Body of pancreas (tissue), 4 donors: ENCODE data around the gene SLC24A3.

Experiments
- POLR2A ChIP-seq, 3 donors: fragments of 450-650 bp; IDR thresholded peaks; one replicate each; pipeline ENCODE4 v1.6.1; 2016; ENCODE audit warnings: antibody characterized with exemption in 3 of 3, mild to moderate bottlenecking in 2 of 3
- TF ChIP-seq, protein P1 (sequence below), 7 experiments: fragments of 450-650 bp in 4 of 7; fragments of 200-600 bp in 3 of 7; sonication (generic) in 3 of 7; IDR thresholded peaks; one replicate each; pipeline ENCODE4 v1.5.1; 2016 to 2019; ENCODE audit warnings: antibody characterized with exemption in 7 of 7

DNA sequence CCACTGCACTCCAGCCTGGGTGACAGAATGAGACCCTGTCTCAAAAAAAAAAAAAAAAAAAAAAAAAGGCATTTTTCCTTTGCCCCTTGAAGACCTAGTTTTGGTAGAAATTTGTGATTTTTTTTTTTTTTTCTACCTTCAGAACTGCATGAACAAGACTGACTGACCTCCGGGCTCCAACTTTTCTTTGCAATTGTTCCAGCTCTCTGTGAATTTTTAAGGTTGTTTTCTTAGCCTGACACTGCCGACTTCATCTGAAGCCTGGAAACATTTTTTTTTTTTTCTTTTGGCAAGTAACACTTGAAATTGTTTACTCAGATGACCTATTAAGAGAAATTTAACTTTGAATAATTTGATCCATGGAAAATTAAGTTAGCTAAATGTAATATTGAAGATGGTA lies 73.0 kb downstream of the SLC24A3 start:
- TF ChIP-seq, protein P1, sequence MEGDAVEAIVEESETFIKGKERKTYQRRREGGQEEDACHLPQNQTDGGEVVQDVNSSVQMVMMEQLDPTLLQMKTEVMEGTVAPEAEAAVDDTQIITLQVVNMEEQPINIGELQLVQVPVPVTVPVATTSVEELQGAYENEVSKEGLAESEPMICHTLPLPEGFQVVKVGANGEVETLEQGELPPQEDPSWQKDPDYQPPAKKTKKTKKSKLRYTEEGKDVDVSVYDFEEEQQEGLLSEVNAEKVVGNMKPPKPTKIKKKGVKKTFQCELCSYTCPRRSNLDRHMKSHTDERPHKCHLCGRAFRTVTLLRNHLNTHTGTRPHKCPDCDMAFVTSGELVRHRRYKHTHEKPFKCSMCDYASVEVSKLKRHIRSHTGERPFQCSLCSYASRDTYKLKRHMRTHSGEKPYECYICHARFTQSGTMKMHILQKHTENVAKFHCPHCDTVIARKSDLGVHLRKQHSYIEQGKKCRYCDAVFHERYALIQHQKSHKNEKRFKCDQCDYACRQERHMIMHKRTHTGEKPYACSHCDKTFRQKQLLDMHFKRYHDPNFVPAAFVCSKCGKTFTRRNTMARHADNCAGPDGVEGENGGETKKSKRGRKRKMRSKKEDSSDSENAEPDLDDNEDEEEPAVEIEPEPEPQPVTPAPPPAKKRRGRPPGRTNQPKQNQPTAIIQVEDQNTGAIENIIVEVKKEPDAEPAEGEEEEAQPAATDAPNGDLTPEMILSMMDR (IDR thresholded peaks at IDR 0.05), result no peak
- no peak for TF ChIP-seq POLR2A (IDR thresholded peaks at IDR 0.05)
